Measurements from ENCODE around the gene GLIPR2.
A peak's percentile ranks its signal among the peaks of the same experiment; 100 is the strongest.
"Not testable (repeated sequence)": the region's sequence is repeated elsewhere in the genome, so short reads cannot be mapped to it uniquely, and the experiment has no call there.

The GLIPR2 gene

DNA sequence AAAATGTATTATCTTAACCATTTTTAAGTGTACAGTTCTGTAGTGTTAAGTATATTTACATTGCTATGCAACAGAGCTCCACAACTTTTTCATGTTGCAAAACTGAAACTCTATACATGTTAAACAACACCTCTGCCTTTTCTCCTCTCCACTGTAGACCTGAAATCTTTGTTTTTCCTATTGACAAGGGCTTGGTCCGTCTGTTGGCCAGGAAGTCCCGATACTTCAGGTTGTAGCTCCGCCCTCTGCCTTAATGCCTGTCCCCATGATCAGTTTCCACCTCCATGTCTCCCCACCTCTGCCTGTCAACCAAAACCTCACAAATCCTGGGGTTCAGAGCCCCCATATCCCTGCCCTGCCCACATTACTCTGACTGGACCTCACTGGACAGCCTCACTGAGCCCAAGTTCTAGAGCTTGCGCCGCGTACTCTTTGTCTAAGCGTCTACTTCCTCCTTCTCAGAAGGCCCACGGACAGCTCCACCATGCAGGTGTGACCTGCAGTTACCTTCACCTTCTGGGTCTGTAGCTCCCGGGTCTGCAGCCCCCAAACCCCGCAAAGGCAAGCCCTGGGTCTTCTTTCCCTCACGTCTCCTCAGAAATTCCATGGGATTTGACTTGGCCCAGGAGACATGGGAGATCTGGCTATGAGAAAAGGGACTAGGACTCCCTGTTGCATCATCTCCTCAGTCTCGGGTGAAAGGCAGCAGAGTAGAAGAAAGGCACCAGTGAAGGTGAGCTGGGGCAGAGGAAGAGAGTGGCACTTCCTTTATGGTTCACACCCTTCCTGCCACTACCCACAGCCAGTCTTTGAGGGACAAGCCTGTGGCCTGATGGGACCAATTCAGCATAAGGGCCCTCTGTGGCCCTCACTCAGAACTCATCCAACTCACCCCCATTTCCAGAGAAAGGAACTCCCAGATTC lies 8.0 kb downstream of the GLIPR2 start:
- no peak for DNase-seq (ENCODE audit: low read depth)

DNA sequence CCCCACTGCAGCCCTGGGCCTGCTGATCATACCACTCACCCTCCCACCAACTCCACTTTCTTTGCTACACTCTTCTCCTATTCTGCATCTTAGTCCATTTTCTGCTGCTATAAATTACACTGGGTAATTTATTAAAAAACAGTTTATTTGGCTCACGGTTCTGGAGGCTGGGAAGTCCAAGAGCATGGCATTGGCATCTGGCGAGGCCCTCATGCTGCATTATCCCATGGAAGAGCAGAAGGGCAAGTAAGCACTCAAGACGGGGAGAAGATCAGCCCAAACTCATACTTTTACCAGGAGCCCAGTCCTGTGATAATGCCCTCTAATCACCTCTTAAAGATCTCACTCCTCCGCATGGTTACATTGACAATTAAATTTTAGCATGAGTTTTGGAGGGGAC lies 9.4 kb downstream of the GLIPR2 start:
- DNase-seq (ENCODE audit: low read depth): no peak

DNA sequence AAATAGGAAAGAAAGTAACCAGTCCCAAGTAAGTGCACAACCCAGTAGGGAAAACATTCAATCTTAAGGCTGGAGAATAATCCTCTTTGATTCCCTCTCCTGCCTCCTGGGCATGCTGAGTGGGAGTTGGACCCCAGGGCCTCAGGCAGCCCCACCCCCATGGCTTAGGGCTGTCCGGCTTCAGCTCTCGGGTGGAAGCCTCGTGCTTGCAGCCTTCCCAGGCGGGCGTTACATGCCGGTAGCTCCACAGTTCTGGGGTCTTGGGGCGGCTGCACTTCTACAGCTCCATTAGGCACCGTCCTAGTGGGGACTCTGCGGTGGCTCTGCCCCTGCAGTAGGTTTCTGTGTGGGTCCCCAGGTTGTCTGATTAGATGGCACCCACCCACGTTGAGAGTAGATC lies 10.1 kb downstream of the GLIPR2 start:
- DNase-seq (ENCODE audit: low read depth): no peak

DNA sequence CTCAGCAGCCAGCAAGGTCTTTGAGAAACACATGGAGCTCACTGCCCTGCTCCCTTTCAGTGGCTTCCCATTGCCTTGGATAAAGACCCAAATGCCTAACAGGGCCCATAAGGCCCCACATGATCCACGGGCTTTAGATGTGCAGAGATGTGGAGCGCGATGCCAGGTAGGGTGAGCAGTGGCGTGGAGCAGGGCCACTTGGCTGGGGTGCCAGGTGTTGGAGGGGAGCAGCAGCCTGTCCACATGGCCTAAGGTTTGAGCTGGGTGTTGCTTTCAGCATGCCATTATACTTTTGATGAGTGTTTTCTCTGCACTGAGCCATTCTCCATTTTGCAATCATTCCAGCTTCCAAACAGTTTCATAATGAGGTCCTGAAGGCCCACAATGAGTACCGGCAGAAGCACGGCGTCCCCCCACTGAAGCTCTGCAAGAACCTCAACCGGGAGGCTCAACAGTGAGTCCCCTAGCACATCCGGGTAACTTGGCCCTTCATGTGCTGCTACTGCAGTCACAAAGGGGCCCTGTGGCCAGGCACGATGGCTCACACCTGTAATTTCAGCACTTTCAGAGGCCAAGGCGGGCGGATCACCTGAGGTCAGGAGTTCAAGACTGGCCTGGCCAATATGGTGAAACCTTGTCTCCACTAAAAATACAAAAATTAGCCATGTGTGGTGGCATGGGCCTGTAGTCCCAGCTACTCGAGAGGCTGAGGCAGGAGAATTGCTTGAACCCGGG lies 11.1 kb downstream of the GLIPR2 start:
- DNase-seq (ENCODE audit: low read depth): no peak

DNA sequence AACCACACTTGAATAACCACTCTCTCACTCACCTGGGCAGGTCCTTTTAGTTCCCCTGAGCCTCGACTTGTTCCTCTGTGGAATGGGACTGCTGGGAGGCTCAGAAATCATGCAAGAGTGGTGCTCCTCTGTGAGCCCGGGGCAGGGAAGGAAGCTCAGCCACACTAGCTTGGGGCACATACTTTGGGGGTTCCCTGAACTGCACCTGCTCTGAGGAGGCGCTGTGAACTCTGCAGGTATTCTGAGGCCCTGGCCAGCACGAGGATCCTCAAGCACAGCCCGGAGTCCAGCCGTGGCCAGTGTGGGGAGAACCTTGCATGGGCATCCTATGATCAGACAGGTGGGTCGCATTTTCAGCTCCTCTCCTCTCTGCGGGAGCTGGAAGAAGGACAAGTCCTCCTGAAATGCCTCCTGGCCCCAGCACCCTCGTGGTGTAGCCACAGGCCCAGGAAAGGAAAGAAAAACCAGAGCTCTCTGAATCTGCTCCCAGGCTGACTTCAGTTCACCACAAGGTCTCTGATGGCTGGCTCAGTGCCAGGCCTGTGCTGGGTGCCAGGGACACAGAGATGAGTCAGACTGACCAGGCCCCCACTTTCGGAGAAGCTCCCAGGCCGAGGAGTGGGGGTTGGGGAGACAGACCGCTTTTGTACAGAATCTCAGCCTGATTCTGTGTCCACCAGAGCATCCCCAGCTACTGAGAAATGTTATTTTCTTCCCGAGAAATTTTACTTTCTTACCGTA lies 11.9 kb downstream of the GLIPR2 start:
- DNase-seq (ENCODE audit: low read depth): peak; percentile 61

DNA sequence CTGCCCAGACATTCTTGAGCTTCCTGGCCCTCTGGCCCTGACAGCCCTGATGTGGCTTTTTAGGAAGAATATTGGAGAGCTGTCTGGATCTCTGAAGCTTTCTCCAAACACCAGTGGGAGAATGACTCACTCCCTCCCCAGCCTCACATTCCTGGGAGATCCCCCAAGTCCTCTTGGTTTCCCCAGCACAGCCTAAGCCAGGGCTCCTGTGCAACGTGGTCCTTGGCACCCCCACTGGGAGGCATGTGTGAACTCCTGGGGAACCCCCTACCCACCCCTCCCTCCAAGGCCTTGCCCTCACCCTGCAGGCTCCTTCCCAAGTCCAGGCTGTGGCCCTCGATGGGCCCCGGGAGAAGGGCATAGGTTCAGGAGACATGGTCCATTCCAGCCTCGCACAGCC lies 12.7 kb downstream of the GLIPR2 start:
- DNase-seq (ENCODE audit: low read depth): no peak

DNA sequence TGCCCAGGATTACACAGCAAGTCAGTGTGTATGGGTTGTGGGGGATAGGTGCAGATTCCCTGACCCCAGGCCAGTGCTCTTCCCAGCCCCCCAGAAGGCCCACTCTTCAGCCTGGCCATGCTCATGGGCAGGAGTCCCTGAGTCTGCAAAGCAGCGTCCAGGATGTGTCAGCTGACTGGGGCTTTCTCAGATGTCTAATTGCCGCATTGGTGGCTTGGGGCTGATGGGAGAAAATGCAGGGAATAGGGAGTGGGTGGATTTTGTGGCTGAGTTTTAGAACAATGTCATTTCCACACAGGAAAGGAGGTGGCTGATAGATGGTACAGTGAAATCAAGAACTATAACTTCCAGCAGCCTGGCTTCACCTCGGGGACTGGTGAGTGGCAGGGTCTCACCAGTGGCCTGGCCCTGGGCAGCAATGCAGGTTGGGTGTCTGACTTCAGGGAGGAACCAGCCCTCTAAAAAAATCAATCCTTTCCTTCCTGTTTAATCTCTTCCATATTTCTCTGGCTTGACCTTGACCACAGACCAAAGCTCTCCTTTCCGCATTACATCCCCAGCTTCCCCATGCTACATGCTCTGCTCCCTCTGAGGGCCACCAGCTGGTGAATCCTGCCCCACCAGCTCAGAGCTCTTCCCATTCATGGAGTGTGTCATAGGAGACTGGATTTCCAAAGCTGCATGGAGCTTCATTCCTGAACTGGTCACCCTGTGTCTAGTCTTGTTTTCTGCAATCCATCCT lies 14.2 kb downstream of the GLIPR2 start:
- no peak for DNase-seq (ENCODE audit: low read depth)

DNA sequence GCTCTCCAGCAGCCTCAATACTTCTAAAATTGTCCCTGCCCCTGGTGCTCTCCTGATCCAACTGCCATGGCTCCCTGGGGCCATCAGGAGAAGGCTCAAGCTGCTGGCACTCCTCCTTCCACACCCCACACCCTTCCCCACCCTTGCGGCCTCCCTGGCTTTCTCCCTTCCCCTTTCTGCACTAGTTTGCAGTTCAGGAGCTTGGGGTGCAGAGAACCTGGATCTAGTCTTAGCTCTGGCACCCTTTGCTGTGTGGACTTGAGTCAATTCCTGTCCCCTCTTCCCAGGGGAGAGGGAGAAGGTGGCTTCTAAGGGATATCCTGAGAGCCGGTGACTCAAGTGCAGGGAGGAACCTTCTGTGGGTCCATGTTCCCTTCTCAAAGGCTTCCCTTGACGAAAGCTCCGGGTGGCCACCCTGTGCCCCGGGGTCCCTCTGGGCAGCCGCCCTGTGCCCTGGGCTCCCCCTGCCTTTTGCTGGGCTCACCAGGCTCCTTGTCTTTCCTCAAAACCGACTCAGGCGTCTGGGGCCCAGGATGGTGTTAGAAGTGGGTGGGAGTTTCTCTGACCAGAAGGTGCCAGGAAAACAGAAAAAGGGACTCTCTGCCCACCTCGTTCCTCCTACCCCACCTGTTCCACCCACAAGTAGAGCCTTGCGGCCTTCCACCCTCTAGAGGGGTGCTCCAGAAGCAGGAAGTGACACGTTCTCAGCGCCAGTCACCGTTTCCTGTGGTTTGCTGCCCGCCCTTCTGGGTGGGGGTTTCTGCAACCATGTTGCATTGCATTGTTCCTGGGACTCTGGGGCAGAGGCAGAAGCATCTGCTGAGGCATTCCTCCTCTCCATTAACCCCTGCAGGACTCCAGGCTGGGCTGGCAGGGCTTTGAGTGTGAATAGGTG lies 15.0 kb downstream of the GLIPR2 start:
- DNase-seq (ENCODE audit: low read depth): peak; percentile 80

DNA sequence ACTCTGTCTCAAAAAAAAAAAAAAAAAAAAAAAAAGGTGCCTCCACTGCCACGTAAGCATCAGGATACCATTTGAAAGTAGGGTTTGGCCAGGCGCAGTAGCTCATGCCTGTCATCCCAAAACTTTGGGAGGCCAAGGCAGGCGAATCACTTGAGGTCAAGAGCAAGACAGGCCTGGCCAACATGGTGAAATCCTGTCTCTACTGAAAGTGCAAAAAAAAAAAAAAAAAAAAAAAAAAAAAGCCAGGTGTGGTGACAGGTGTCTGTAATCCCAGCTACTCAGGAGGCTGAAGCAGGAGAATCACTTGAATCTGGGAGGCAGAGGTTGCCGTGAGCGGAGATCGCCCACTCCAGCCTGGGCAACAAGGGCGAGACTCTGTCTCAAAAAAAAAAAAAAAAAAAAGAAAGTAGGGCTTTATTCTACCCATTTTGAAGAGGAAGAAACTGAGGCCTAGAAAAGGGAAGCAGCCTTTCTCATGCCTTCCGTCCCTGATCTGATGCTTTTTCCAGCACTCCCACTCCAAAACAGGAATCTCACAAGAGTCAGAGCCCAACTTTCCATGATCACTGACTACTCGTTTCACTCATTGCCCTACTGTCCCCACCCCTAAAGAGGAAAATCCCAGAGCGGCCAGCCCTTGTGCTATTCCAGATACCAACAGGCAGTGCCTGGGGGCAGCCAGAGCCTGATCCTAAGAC lies 16.4 kb downstream of the GLIPR2 start:
- DNase-seq (ENCODE audit: low read depth): no peak

DNA sequence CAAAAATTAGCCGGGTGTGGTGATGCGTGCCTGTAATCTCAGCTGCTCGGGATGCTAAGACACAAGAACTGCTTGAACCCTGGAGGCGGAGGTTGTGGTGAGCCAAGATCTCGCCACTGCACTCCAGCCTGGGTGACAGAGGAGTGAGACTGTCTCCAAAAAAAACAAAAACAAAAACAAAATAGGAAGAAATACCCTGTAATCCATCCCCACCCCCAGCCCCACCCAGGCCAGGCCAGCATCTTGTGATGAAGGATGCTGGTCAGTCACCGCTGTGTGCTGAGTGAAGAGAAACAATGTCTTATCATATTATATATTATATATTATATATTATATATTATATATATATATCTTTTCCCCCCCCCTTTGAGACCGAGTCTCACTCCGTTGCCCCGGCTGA lies 17.2 kb downstream of the GLIPR2 start:
- no peak for DNase-seq (ENCODE audit: low read depth)

DNA sequence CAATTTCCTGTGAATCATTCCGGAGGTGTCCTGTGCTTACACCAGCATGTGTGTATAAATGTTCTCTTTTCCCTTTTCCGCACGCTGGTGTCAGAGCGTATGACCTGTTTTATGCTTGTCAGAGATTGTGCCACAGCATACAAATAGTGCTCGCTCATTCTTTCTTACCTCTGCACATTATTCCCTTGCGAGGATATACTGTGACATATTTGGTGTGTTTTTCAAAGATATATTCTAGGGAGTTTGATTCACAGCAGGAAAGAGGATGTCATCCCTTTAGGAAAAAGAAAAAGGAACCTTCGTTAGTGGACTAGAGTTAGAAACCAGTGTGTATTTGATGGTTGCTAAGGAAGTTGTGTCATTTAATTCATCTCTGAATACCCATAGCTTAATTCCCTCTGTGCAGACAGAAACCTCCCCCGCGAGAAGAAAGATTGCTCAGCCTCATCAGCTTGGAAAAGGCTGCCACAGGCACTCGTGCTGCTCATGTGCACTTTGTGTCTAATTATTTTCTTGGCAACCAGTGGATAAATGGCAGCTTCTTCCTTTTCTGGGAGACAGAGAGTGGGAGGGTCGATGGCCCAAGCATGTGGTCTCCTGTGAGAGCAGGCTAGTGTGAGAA lies 17.9 kb downstream of the GLIPR2 start:
- DNase-seq (ENCODE audit: low read depth): no peak

DNA sequence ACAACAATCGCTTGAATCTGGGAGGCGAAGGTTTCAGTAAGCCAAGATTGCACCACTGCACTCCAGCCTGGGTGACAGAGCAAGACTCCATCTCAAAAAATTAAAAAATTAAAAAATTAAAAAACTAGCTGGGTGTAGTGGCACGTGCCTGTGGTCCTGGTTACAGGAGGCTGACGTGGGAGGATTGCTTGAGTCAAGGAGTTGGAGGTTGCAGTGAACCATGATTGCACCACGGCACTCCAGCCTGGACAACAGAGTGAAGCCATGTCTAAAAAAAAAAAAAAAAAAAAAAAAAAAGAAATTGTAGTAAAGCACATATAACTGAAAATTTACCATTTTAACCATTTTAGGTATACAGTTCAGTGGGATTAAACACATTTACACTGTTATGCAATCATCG lies 19.6 kb downstream of the GLIPR2 start:
- no peak for DNase-seq (ENCODE audit: low read depth)

DNA sequence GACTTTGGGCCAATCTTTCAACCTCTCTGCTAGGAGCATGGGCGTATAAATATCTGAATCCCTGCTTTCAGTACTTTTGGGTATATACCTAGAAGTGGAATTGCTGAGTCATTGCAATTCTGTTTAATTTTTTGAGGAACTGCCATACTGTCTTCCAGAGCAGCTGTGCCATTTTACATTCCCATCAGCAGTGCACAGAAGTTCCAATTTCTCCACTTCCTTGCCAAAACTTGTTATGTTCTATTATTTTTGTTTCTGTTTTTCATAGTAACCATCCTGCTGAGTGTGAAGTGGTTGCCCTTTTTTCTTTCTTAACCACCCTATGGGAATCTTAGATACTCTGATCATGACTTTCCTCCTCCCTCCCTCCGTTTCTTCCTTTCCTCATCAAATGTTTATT lies 21.6 kb downstream of the GLIPR2 start:
- DNase-seq (ENCODE audit: low read depth): no peak

DNA sequence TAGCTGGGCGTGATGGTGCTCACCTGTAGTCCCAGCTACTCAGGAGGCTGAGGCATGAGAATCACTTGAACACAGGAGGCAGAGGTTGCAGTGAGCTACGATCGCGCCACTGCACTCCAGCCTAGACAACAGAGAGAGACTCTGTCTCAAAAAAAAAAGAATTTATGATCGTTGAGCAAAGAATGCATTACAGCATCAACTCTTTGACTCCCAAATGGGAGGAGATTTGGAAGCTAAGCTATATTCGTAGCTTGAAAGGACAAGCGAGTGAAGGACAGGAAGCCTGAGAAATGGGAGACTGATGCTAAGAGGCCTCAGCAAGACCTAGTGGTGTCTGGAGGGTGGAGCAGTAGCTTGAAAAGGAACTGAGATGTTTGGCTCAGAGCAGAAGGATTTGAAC lies 22.4 kb downstream of the GLIPR2 start:
- DNase-seq (ENCODE audit: low read depth): no peak

DNA sequence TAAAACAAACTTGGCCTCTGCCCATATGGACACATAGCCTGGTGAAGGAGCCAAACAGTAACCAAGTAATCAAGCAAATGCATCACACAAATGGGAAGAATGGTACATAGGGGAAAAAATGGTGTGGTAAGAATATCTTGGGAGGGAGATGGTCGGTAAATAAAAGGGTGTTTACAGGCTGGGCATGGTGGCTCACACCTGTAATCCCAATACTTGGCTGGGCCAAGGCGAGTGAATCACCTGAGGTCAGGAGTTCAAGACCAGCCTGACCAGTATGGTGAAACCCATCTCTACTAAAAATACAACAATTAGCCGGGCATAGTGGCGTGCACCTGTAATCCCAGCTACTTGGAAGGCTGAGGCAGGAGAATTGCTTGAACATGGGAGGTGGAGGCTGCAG lies 23.0 kb downstream of the GLIPR2 start:
- not testable (repeated sequence) for DNase-seq (ENCODE audit: low read depth)

DNA sequence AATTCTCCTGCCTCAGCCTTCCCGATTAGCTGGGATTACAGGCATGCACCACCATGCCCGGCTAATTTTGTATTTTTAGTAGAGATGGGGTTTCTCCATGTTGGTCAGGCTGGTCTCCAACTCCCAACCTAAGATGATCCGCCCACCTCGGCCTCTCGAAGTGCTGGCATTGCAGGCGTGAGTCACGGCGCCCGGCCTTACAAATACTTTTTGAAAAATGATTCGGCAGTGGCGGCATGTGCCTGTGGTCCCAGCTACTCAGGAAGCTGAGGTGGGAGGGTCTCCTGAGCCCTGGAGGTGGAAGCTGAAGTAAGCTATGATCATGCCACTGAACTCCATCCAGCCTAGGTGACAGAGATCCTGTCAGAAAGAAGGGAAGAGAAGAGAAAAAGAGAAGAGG lies 23.6 kb downstream of the GLIPR2 start:
- DNase-seq (ENCODE audit: low read depth): not testable (repeated sequence)

DNA sequence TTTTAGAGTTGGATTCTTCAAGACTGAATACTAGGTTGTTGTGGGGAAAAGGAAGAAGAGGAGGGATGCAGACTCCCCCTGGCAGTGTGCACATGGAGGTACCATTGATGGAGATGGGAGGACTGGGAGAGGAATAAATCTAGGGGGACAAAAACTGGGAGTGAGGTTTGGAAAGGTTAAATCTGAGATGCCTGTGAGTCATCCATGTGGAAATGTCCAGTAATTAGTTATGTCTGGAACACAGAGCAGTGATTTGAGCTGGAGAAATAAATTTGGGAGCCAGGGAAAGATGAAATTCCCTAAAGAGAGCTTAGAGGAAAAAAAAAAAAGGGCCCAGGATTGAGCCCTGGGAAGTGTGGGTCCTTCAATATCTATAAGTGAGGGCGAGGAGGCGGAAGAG lies 24.7 kb downstream of the GLIPR2 start:
- no peak for DNase-seq (ENCODE audit: low read depth)

DNA sequence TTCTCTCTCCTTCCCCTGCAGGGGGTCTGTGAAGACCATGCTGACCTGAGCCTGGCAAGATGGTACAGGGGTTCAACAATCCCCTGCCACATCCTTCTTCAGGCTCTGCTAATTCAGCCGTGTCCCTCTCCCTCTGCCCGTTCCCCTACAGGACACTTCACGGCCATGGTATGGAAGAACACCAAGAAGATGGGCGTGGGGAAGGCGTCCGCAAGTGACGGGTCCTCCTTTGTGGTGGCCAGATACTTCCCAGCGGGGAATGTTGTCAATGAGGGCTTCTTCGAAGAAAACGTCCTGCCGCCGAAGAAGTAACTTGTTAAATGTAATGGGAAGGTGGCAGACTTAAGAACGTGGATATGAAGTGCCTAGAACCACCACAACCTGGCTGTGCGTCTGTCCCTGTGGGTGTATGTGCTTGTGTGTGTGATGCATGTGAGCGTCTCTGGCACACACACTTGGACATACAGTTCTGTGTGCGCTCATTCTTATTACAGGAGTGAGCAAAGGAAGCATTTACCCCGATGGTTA lies 25.7 kb downstream of the GLIPR2 start:
- DNase-seq (ENCODE audit: low read depth): no peak

DNA sequence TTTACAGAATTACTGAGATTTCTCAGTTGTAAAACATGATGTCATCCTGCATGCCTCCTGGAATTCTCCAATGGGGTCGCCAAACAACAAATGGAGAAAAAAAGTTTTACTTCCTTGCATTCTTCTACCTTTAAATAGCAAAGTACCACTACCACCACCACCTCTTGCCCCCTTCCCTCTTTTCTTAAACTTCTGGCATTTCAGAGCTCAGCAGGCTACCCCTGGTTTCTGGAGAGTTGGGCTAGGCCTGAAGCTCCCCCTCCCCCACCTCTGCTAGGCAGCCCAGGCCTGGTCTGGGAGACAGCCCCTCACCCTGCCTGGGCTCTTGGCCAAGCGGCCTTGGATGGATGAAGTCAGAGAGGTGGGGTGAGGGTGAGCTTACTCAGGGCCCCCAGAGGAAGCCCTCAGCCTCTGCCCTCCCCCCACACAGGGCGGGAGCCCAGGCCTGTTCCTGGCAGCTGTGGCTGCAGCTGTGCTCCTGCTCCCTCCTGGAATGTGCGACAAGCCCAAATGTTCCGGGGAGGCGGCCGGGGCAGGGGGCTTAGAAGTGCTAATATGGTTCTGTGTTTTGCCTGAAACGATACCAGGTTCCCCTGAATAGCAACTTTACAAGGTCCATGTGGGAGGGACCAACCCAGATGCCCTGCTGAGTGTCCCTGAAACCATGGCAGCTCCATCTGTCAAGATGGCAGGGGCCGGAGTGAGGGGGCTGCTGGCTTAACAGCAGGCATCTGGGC lies 26.7 kb downstream of the GLIPR2 start:
- DNase-seq (ENCODE audit: low read depth): no peak
